Esophagus muscularis mucosa (tissue), 4 donors: ENCODE results near the gene PAPLN.

Experiments
- CTCF ChIP-seq, 3 experiments: fragments of 200-600 bp in 2 of 3; fragments of 450-650 bp in 1 of 3; sonication (generic) in 2 of 3; IDR thresholded peaks; one replicate each; pipeline ENCODE4 v1.5.1; 2017 to 2019; ENCODE audit warnings: antibody characterized with exemption in 3 of 3, mild to moderate bottlenecking in 2 of 3, moderate library complexity in 1 of 3
- EP300 ChIP-seq: sonication (generic); formaldehyde crosslinking; IDR thresholded peaks from one replicate; pipeline ENCODE4 v1.6.1; 2017; ENCODE audit warnings: antibody characterized with exemption
- POLR2A ChIP-seq: fragments of 450-650 bp; IDR thresholded peaks from one replicate; pipeline ENCODE4 v1.6.1; 2017; ENCODE audit warnings: antibody characterized with exemption, moderate library complexity, mild to moderate bottlenecking, low read depth
- POLR2AphosphoS5 ChIP-seq, 2 donors: sonication (generic); formaldehyde crosslinking; IDR thresholded peaks; one replicate each; pipeline ENCODE4 v1.6.1; 2017; ENCODE audit warnings: antibody characterized with exemption in 2 of 2

GRCh38 chr14:73251516-73252215 is 14.4 kb downstream of the PAPLN start:
- TF ChIP-seq CTCF (IDR thresholded peaks at IDR 0.05): no peak
- no peak for TF ChIP-seq POLR2A
- no peak for TF ChIP-seq POLR2AphosphoS5 (IDR thresholded peaks at IDR 0.05)
- TF ChIP-seq EP300: no peak
